HG03095 (cell line): ENCODE data around the gene KCNH5.

ENCODE experiments used
- ATAC-seq: cut with Tn5 transposase; IDR thresholded peaks from one replicate; pipeline ENCODE4 v1.9.1; 2021; ENCODE audit warnings: moderate library complexity; ENCODE audit not compliant: unreplicated experiment

KCNH5 gene

GRCh38 chr14:63009495-63009894 lies 35.8 kb downstream of the KCNH5 start:
- no peak for ATAC-seq

DNA sequence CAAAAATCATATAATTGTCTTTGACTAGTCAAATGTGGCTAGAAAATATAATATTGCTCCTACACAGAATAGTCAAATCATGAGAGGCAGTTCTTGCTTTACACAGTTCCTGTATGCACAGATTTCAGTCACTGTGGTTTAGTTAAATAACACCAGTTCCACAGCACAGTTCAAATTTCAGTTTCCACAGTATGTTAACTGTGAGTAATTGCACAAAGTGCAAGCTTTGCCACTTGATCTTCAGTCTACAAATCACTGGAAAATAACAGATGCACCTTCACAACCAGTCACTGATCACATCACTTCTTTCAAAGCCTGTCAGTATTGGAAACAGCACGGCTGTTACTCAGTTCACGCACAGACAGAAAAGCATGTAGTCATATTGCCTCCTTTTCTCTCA lies 38.7 kb downstream of the KCNH5 start:
- ATAC-seq, result no peak

DNA sequence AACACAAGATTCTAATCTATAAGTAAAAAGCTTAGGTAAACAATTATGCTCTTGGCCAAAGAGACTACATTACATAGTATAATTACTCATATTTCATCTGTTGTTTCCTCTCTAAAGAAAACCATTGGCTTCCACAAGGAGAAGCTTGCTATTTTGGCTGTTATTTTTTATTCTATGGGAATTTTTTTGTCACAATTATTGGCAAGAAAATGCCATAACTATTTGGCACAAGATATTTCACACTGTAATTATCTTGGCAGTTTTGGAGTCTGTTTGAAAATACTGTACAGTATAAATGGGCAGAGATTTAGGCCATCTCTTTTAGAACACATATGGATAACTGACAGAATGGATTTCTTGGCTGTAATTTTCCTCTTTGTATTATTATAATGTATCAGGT lies 51.2 kb downstream of the KCNH5 start:
- ATAC-seq, result no peak

DNA sequence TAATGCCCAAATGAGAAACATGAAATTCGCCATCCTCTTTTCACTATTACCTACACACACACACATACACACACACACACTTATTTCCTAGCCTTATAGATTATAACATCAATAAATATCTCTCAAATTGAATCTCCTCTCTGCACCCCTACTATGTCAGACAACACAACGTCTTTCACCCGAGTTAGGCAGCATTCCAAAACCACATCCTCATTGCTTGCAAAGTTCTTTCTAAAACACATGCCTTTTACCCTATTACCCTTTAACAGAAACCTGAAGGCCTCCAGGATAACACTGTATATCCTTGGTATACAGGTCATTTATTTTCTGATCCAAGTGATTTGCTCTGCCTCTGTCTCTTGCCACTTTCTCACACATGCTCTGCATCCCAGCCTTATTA lies 56.3 kb downstream of the KCNH5 start:
- ATAC-seq, result no peak

- no peak for ATAC-seq
Measured at GRCh38 chr14:62983821-62984220, 61.4 kb downstream of the KCNH5 start.

DNA sequence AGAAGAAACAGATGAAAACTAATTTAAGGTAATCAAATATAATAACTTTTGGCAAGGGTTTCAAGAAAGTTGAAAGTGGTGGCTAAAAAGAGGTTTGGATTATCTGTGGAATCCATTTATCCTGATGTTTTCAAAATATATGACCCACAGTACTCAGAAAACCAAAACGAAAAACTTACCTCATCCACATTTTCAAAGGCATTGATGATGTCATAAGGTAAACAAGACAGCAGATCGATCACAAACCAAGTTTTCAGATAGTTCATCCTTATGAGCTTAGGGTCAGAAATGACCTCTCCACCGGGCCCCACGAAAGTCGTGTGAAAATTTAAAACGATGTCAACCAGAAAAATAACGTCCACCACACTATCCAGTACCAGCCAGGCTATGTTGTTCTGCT lies 64.6 kb downstream of the KCNH5 start:
- ATAC-seq, result no peak

- no peak for ATAC-seq
Measured at GRCh38 chr14:62957562-62957961, 87.7 kb downstream of the KCNH5 start.

GRCh38 chr14:62956413-62956812 lies 88.8 kb downstream of the KCNH5 start:
- no peak for ATAC-seq

DNA sequence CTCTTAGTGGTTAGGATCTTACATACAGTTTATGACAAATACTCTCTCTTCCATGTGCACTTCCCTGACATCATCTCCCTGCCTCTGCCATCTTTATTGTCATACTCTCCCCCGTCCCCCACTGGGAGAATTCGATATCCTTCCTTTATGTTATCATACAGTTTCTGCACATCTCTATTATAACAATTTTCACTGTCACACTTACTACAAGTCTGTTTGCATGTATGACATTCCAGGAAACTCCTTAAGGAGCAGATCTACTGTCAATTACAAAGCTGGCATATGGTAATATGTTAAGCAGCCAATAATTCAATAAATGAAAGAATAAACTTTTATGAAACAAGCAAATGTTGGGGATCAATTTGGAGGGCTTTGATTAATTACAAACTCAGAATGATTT lies 91.1 kb downstream of the KCNH5 start:
- no peak for ATAC-seq

DNA sequence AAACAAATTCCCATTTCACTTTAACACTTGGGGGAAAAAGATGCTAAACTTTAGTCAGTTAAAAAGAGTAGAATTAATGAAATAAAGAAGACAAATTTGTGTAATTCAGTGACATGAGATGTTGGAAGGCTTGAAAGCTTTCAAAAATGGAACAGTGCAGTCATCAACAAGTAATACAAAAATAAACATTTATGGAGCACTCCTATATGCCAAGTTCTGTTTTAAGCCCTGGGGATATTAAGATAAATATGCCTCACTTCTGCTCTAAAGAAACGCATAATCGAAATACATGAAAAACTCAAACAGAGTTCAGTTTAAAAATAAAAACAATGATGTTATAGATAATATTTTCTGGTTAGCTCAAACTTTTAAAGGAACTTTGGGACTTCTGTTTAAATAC lies 93.0 kb downstream of the KCNH5 start:
- ATAC-seq, result no peak

DNA sequence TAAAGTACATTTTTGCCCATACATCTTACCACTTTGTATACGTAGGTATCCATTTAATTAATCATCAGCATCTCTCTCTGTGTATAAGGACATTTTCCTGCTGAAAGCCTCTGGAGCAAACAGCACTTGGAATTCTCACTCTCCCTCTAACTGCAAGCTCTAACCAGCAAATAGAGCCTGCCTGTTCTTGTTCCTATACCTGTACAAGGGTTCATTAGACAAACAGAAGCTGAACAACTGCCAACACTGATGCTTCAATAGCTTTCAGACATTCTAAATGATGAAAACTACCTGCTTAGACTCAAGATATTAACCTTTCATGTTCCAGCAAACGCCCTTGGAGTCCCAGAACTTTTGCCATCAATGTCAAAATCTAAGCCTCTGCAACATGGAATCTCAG lies 98.0 kb downstream of the KCNH5 start:
- no peak for ATAC-seq

GRCh38 chr14:62946221-62946620 lies 99.0 kb downstream of the KCNH5 start:
- ATAC-seq, result no peak

DNA sequence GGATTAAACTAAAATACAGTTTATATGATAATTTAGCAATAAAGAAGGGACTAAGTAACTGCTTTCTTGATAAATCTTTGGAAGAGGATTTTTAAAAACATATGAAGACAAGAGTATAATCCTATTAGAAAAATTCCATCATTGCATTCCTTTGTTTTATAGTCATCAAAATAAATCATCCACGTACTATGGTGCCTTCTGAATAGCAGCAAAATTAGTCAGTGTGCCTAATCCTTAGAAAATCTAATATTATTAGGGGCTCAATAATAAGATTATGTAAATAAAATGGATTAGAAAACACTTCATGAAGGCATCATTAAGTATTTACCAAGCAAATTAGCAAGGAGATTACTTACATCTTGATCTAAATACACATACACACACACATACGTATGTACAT lies 102.1 kb downstream of the KCNH5 start:
- ATAC-seq, result no peak

GRCh38 chr14:62939970-62940369 lies 105.3 kb downstream of the KCNH5 start:
- ATAC-seq, result no peak

DNA sequence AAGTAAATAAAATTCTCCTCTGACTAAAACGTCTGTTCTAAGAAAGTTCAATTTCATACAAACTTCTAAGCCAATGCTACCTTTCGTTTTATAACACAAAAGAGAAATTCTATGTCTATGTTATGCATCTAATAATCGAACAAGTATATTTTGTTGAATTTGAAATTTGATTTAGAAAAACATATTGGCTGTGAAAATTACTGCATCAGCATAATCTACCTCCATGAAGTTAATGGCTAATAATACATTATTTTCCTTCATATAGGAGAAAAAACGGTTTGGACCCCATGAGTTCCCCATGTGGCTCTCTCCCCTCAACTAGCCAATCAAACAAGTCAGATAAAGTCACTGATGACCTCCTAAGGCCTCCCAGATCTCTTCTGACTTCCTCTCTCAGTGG lies 106.5 kb downstream of the KCNH5 start:
- no peak for ATAC-seq

DNA sequence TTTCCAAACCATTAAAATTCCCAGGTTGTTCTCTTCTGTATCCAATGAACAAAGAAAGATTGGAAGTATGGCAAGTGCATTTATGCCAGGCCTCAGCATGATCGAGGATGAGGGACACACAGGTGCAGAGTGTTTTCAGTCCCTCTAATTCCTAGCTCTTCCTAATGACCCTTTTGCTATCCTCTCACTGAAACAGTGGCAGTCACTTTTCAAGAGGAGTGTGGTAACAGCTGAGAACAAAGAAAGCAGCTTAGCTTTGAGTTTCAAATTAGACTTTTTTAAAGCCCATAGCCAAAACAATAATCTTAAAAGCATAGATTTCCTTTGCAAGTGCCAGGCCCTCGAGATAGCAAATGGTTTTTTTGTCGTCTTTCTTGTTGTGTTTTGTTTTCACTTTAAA lies 110.8 kb downstream of the KCNH5 start:
- ATAC-seq, result no peak

GRCh38 chr14:62921466-62921865 lies 123.8 kb downstream of the KCNH5 start:
- no peak for ATAC-seq

GRCh38 chr14:62916551-62916950 lies 128.7 kb downstream of the KCNH5 start:
- no peak for ATAC-seq

GRCh38 chr14:62914873-62915272 lies 130.4 kb downstream of the KCNH5 start:
- ATAC-seq, result no peak

GRCh38 chr14:62914025-62914424 lies 131.2 kb downstream of the KCNH5 start:
- no peak for ATAC-seq

- no peak for ATAC-seq
Measured at GRCh38 chr14:62908506-62908905, 136.8 kb downstream of the KCNH5 start.

DNA sequence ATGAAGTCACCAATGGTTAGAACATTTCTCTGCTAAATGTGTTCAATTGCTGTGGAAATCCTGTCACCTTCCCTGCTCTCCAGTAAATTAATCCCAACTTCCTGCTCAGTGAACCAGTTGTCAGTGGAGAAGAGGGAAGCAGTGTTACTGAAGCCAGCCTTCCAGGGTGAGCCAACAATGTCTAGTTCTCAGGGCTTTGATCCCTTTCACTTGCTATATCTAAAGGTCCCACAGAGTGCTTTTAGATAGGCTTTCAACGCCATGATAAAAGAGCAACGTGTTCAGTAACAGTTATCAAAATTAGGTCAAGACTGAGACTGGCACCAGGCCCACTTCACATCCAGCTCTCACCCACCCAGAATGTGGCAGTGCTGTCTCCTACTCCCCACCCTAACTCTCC lies 139.7 kb downstream of the KCNH5 start:
- no peak for ATAC-seq

- ATAC-seq, result no peak
Measured at GRCh38 chr14:62897771-62898170, 147.5 kb downstream of the KCNH5 start.

DNA sequence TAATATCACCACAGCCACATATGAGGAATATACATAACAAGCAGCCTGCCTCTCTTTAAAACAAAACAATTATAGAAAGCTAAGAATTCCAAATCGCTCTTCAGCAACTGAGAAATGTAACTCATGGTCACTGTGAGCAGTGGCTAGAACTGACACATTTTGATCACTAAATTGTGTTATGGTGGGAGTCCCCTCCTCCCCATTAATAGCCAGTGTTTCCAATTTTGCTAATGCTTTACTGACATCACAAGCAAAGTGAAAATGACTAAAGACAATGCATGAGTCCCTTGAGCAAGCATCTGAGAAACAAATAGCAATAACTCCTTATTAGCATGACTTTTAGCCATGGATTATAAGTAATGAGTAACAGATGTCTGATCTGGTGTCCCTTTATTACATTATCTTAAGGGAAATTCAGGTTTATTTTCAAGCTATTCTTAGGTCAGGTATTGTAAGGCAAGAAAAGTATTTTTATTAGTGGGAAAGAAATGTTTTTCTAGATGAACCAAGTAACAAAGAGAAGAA lies 148.3 kb downstream of the KCNH5 start:
- ATAC-seq, result no peak
